ENCODE data around the gene HECTD2. TPM values are rescaled to one million over a fixed set of nuclear protein-coding genes. Genes with fewer than 3 reads are reported as not detected.
"Not testable (repeated sequence)": the region's sequence is repeated elsewhere in the genome, so short reads cannot be mapped to it uniquely, and the experiment has no call there.

HECTD2 gene

GRCh38 chr10:91560827-91561226, 150.7 kb downstream of the HECTD2 start:
- not testable (repeated sequence) for H3K4me2 ChIP-seq (ENCODE audit: insufficient read depth, low read length, poor library complexity, severe bottlenecking)

DNA sequence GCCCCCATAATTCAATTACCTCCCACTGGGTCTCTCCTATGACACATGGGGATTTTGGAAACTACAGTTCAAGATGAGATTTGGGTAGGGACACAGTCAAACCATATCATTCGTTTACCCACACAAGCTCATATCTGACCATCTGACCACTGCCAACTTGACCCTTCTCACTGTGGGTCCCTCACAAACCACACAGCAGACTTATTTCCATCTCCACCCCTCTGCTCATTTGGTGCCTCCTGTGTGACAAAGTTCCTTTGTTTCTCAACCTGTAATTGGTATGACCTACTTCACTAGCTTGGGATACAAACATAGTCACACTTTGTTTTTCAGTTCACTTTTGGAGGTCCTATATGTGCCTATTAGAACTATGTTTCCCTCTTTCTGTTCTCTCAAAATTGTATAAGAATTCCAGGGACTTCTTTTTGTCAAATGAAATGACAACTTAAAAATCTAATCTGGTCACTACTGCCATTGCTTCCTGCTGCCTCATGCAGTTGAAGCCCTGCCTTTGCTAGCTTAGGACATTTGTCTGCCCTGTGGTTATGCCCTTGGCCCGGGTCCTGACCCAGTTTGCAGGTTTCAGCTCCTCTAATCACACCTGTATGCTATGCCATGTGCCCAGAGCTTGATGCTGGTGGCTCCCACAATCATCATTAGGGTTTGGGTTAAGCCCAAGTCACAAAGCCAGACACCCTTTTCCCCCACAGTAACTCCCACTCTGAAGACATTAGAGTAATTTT, 152.9 kb downstream of the HECTD2 start:
- no peak overlapping the region for H2BK15ac ChIP-seq (ENCODE audit: low read length)
- no peaks in the 10 kb centered on the region for H3K36me3 ChIP-seq (replicated peaks in 1 of 2; ENCODE audit: control insufficient read depth in 2 of 2, insufficient read depth in 2 of 2, low read length in 2 of 2)
- H3K9me3 ChIP-seq (replicated peaks in 1 of 2; ENCODE audit: control insufficient read depth in 2 of 2, insufficient read depth in 1 of 2, low read depth in 1 of 2, low read length in 2 of 2), result no peaks in the 10 kb centered on the region
- H2BK120ac ChIP-seq (ENCODE audit: low read depth, low read length), result no peak overlapping the region
- no peak overlapping the region for H2AFZ ChIP-seq (ENCODE audit: low read length)
- no peak overlapping the region for H3K18ac ChIP-seq (ENCODE audit: low read length)
- no peak overlapping the region for H2BK12ac ChIP-seq (ENCODE audit: low read length)
- no peak overlapping the region for H3K4ac ChIP-seq (ENCODE audit: low read length)
- H3K27ac ChIP-seq (replicated peaks; ENCODE audit: low read length), result no peak overlapping the region
- H3K79me1 ChIP-seq (ENCODE audit: low read depth, low read length), result no peaks in the 10 kb centered on the region
- no peak overlapping the region for H4K91ac ChIP-seq (ENCODE audit: low read depth, low read length, poor library complexity)
- no CpG with 5 or more reads among the region's 2 CpGs for WGBS, 2 donors (ENCODE audit: extremely low coverage in 2 of 2, insufficient read length in 2 of 2, insufficient replicate concordance in 1 of 2)
- H3K27me3 ChIP-seq (ENCODE audit: control insufficient read depth in 3 of 3, insufficient read depth in 3 of 3, low read depth in 1 of 3, low read length in 3 of 3), result no peaks in the 10 kb centered on the region
- no peak overlapping the region for H3K9ac ChIP-seq (ENCODE audit: low read depth, low read length, poor library complexity)
- no peak overlapping the region for H2AK5ac ChIP-seq (ENCODE audit: low read depth, low read length)
- H2BK5ac ChIP-seq (ENCODE audit: low read length), result no peak overlapping the region
- H3K4me1 ChIP-seq (ENCODE audit: control insufficient read depth in 2 of 2, insufficient read depth in 1 of 2, low read depth in 1 of 2, low read length in 2 of 2), result no peaks in the 10 kb centered on the region
- H3K4me2 ChIP-seq (ENCODE audit: insufficient read depth, low read length, poor library complexity, severe bottlenecking), result no peak overlapping the region
- H3K23ac ChIP-seq (ENCODE audit: low read depth, low read length, poor library complexity), result no peak overlapping the region
- no peak for DNase-seq (ENCODE audit: low spot score)
- no peak overlapping the region for H4K8ac ChIP-seq (ENCODE audit: low read depth, low read length)
- H3K4me3 ChIP-seq (ENCODE audit: low read length in 2 of 2), result no peak overlapping the region
- no peak overlapping the region for H3K14ac ChIP-seq (ENCODE audit: low read length)

More at GRCh38 chr10:91560827-91561226, 150.7 kb downstream of the HECTD2 start:
- H3K9ac ChIP-seq (ENCODE audit: low read depth, low read length, poor library complexity); H3K27me3 ChIP-seq (ENCODE audit: control insufficient read depth in 3 of 3, insufficient read depth in 3 of 3, low read depth in 1 of 3, low read length in 3 of 3); H3K18ac ChIP-seq (ENCODE audit: low read length); H3K36me3 ChIP-seq (replicated peaks in 1 of 2; ENCODE audit: control insufficient read depth in 2 of 2, insufficient read depth in 2 of 2, low read length in 2 of 2); H3K23ac ChIP-seq (ENCODE audit: low read depth, low read length, poor library complexity); H4K91ac ChIP-seq (ENCODE audit: low read depth, low read length, poor library complexity); DNase-seq (ENCODE audit: low spot score); H3K27ac ChIP-seq (replicated peaks; ENCODE audit: low read length); H2BK120ac ChIP-seq (ENCODE audit: low read depth, low read length); H2AFZ ChIP-seq (ENCODE audit: low read length); H3K4ac ChIP-seq (ENCODE audit: low read length); H3K79me1 ChIP-seq (ENCODE audit: low read depth, low read length); H4K8ac ChIP-seq (ENCODE audit: low read depth, low read length); H3K4me3 ChIP-seq (ENCODE audit: low read length in 2 of 2); H3K14ac ChIP-seq (ENCODE audit: low read length); H2AK5ac ChIP-seq (ENCODE audit: low read depth, low read length); H2BK15ac ChIP-seq (ENCODE audit: low read length); H2BK5ac ChIP-seq (ENCODE audit: low read length); H3K9me3 ChIP-seq (replicated peaks in 1 of 2; ENCODE audit: control insufficient read depth in 2 of 2, insufficient read depth in 1 of 2, low read depth in 1 of 2, low read length in 2 of 2); H3K4me1 ChIP-seq (ENCODE audit: control insufficient read depth in 2 of 2, insufficient read depth in 1 of 2, low read depth in 1 of 2, low read length in 2 of 2); H2BK12ac ChIP-seq (ENCODE audit: low read length): not testable (repeated sequence)
- WGBS, 2 donors (ENCODE audit: extremely low coverage in 2 of 2, insufficient read length in 2 of 2, insufficient replicate concordance in 1 of 2), result no CpG with 5 or more reads among the region's 3 CpGs

DNA sequence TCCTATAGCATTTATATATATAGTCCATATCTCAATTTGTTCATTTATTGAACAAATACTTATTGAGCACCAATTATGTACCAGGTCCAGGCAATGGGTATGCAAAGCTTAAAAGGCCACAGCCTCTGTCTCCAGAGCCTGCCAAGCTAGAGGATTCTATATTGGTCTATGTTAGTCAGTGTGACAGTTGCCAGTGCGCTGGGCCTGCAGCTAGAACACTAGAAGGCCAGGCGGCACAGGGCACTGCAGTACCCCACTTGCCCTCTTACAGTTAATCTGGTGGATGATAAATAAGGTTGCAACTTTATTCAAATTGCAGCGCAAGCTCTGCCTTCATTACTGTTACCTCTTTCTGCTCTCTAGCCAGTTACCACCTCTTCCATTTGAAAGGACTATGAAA, 153.9 kb downstream of the HECTD2 start:
- WGBS, 2 donors (ENCODE audit: extremely low coverage in 2 of 2, insufficient read length in 2 of 2, insufficient replicate concordance in 1 of 2), result no CpG with 5 or more reads among the region's 3 CpGs
- no peak overlapping the region for H4K8ac ChIP-seq (ENCODE audit: low read depth, low read length)

More for the DNA sequence above, 153.9 kb downstream of the HECTD2 start:
- H3K14ac ChIP-seq (ENCODE audit: low read length), result no peak overlapping the region
- no peak overlapping the region for H3K18ac ChIP-seq (ENCODE audit: low read length)
- H3K4me1 ChIP-seq (ENCODE audit: control insufficient read depth in 2 of 2, insufficient read depth in 1 of 2, low read depth in 1 of 2, low read length in 2 of 2), result no peaks in the 10 kb centered on the region
- no peak overlapping the region for H4K91ac ChIP-seq (ENCODE audit: low read depth, low read length, poor library complexity)
- no peak overlapping the region for H3K4ac ChIP-seq (ENCODE audit: low read length)
- H3K9ac ChIP-seq (ENCODE audit: low read depth, low read length, poor library complexity), result no peak overlapping the region
- no peak overlapping the region for H3K4me2 ChIP-seq (ENCODE audit: insufficient read depth, low read length, poor library complexity, severe bottlenecking)
- no peak for DNase-seq (ENCODE audit: low spot score)
- H2AK5ac ChIP-seq (ENCODE audit: low read depth, low read length), result no peak overlapping the region
- H3K23ac ChIP-seq (ENCODE audit: low read depth, low read length, poor library complexity), result no peak overlapping the region
- no peak overlapping the region for H2AFZ ChIP-seq (ENCODE audit: low read length)
- no peak overlapping the region for H2BK15ac ChIP-seq (ENCODE audit: low read length)
- no peaks in the 10 kb centered on the region for H3K79me1 ChIP-seq (ENCODE audit: low read depth, low read length)
- H3K36me3 ChIP-seq (replicated peaks in 1 of 2; ENCODE audit: control insufficient read depth in 2 of 2, insufficient read depth in 2 of 2, low read length in 2 of 2), result no peaks in the 10 kb centered on the region
- H3K27me3 ChIP-seq (ENCODE audit: control insufficient read depth in 3 of 3, insufficient read depth in 3 of 3, low read depth in 1 of 3, low read length in 3 of 3), result no peaks in the 10 kb centered on the region
- no peak overlapping the region for H2BK5ac ChIP-seq (ENCODE audit: low read length)
- no peak overlapping the region for H2BK12ac ChIP-seq (ENCODE audit: low read length)
- H3K4me3 ChIP-seq (ENCODE audit: low read length in 2 of 2), result no peak overlapping the region
- no peak overlapping the region for H2BK120ac ChIP-seq (ENCODE audit: low read depth, low read length)
- no peaks in the 10 kb centered on the region for H3K9me3 ChIP-seq (replicated peaks in 1 of 2; ENCODE audit: control insufficient read depth in 2 of 2, insufficient read depth in 1 of 2, low read depth in 1 of 2, low read length in 2 of 2)
- no peak overlapping the region for H3K27ac ChIP-seq (replicated peaks; ENCODE audit: low read length)

Small RNA genes lying within 50 kb of the gene (small RNA-seq; reads per million reads assigned to genes)
- gene AL161798.1 (ENCODE audit: insufficient read depth) (not detected), gene RPS27P1 (ENCODE audit: insufficient read depth) (not detected)
